Renal cortex interstitium (tissue), 15 donors: ENCODE data around the gene F8A3. TPM values are rescaled to one million over a fixed set of nuclear protein-coding genes. Genes with fewer than 3 reads are reported as not detected.
"Not testable (repeated sequence)": the region's sequence is repeated elsewhere in the genome, so short reads cannot be mapped to it uniquely, and the experiment has no call there.

Source experiments
- DNase-seq, 11 donors: peaks; one replicate each; pipeline ENCODE4 v3.0.0-alpha.2; 2013; ENCODE audit warnings: low read depth in 9 of 11, low spot score in 4 of 11; ENCODE audit errors: extremely low read depth in 1 of 11
- long read RNA-seq, 16 experiments: transcript quantifications; one replicate each; lab custom pipeline, GENCODE V29; 2026
- polyA plus RNA-seq, 3 donors: library from polyadenylated mRNA; unstranded; fragments of 120-200 nt; gene quantifications; one replicate each; pipeline ENCODE4 v1.2.1, GENCODE V29; 2013; ENCODE audit not compliant: insufficient read length in 3 of 3

Gene F8A3
- 10 to 100 TPM in 1 of 3 donors, 1 to 10 TPM in 2; 1.9 to 15.5 (median 8.0) TPM for polyA plus RNA-seq
- long read RNA-seq, donor 1, transcript F8A3-201 (1 exons, 1,759 nt): major isoform, 5 of 5 reads
- long read RNA-seq, donor 1, partial matches to known transcripts: 0 of 5 reads
- long read RNA-seq, donor 1, other reads (novel, unspliced or antisense): 0 of 5 reads
- long read RNA-seq, donor 2, partial matches to known transcripts: 0 of 1 reads
- long read RNA-seq, donor 2, other reads (novel, unspliced or antisense): 0 of 1 reads
- long read RNA-seq, donor 3, transcript F8A3-201 (1 exons, 1,759 nt): major isoform, 10 of 10 reads
- long read RNA-seq, donor 3, partial matches to known transcripts: 0 of 10 reads
- long read RNA-seq, donor 3, other reads (novel, unspliced or antisense): 0 of 10 reads
- long read RNA-seq, donor 4, partial matches to known transcripts: 0 of 1 reads
- long read RNA-seq, donor 4, other reads (novel, unspliced or antisense): 0 of 1 reads
- long read RNA-seq, donor 5, transcript F8A3-201 (1 exons, 1,759 nt): major isoform, 5 of 5 reads
- long read RNA-seq, donor 5, partial matches to known transcripts: 0 of 5 reads
- long read RNA-seq, donor 5, other reads (novel, unspliced or antisense): 0 of 5 reads
- long read RNA-seq, donor 6, partial matches to known transcripts: 0 of 2 reads
- long read RNA-seq, donor 6, other reads (novel, unspliced or antisense): 0 of 2 reads
- long read RNA-seq, donor 7, transcript F8A3-201 (1 exons, 1,759 nt): major isoform, 9 of 9 reads
- long read RNA-seq, donor 7, partial matches to known transcripts: 0 of 9 reads
- long read RNA-seq, donor 7, other reads (novel, unspliced or antisense): 0 of 9 reads
- long read RNA-seq, donor 8, transcript F8A3-201 (1 exons, 1,759 nt): major isoform, 7 of 18 reads
- long read RNA-seq, donor 8, partial matches to known transcripts: 11 of 18 reads
- long read RNA-seq, donor 8, other reads (novel, unspliced or antisense): 0 of 18 reads
- long read RNA-seq, donor 9, transcript F8A3-201 (1 exons, 1,759 nt): major isoform, 5 of 5 reads
- long read RNA-seq, donor 9, partial matches to known transcripts: 0 of 5 reads
- long read RNA-seq, donor 9, other reads (novel, unspliced or antisense): 0 of 5 reads
- long read RNA-seq, donor 10, transcript F8A3-201 (1 exons, 1,759 nt): major isoform, 5 of 5 reads
- long read RNA-seq, donor 10, partial matches to known transcripts: 0 of 5 reads
- long read RNA-seq, donor 10, other reads (novel, unspliced or antisense): 0 of 5 reads
- long read RNA-seq, donor 11, partial matches to known transcripts: 0 of 3 reads
- long read RNA-seq, donor 11, other reads (novel, unspliced or antisense): 0 of 3 reads
- long read RNA-seq, donor 12, partial matches to known transcripts: 0 of 1 reads
- long read RNA-seq, donor 12, other reads (novel, unspliced or antisense): 0 of 1 reads
- long read RNA-seq, donor 13, transcript F8A3-201 (1 exons, 1,759 nt): major isoform, 9 of 9 reads
- long read RNA-seq, donor 13, partial matches to known transcripts: 0 of 9 reads
- long read RNA-seq, donor 13, other reads (novel, unspliced or antisense): 0 of 9 reads
- long read RNA-seq, donor 14, partial matches to known transcripts: 0 of 3 reads
- long read RNA-seq, donor 14, other reads (novel, unspliced or antisense): 0 of 3 reads
- long read RNA-seq, donor 15, transcript F8A3-201 (1 exons, 1,759 nt): major isoform, 6 of 6 reads
- long read RNA-seq, donor 15, partial matches to known transcripts: 0 of 6 reads
- long read RNA-seq, donor 15, other reads (novel, unspliced or antisense): 0 of 6 reads
- long read RNA-seq, donor 16, transcript F8A3-201 (1 exons, 1,759 nt): major isoform, 18 of 18 reads
- long read RNA-seq, donor 16, partial matches to known transcripts: 0 of 18 reads
- long read RNA-seq, donor 16, other reads (novel, unspliced or antisense): 0 of 18 reads

DNA sequence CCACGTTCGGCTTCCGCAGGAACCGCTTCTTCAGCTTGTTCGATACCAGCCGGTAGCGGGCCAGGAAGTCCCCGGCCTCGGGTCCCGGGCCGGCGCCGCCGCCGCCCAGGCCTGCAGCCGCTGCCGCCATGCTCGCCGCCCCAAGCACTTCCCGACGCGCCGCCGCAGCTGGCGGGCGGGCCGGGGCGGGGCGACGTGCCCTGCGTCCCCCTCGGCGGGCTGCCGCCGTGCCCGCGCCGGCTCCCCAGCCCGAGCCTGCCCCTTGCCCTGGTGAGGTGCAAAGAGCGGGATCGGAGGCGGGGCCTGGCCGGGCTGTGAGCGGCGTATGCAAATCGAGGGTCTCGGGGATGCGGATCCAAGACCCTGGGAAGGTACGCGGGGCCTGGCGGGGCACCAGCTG, at the start of gene F8A3:
F8A3 (minus strand) TSS at position 150 of the 400 bp plus-strand sequence; CDS start at position 130, 20 bp downstream.
- DNase-seq: not testable (repeated sequence)

DNA sequence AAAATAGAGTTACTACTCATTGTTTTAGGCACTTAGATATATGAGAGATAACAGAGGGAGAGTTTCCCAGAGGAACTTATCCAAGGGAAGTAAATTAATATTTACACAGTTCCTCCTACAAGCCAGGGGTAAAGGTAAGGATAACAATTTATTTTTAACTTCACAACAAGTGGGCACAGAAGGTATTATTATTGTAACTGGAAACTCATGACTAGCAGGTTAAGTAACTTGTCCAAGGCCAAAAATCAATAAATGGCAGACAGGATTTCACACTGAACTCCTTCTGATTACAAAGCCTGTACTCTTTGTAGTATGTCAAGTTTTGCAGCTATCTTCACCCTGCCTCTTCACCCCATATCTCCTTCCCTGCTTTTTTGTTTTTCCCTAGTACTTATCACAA, 46.9 kb upstream of the F8A3 start:
- DNase-seq: no peak

DNA sequence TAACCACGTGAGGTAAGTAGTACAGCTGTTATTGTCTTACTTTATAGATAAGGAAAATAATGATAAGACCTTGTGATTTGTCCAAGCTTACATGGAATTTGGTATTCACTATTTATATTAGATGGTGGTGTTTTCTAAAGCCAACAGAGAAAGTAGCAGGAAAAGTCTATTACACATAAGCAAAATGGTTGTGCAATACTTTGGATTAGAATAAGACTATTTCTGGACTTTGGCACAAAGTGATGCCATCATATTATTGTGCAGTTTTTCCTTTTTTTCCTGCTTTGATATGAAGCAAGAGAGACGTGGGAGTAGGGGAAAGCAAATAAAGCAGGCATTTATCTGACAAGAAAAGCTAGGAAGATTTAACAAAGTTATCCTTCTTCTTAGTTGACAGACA, 36.7 kb upstream of the F8A3 start:
- not testable (repeated sequence) for DNase-seq

DNA sequence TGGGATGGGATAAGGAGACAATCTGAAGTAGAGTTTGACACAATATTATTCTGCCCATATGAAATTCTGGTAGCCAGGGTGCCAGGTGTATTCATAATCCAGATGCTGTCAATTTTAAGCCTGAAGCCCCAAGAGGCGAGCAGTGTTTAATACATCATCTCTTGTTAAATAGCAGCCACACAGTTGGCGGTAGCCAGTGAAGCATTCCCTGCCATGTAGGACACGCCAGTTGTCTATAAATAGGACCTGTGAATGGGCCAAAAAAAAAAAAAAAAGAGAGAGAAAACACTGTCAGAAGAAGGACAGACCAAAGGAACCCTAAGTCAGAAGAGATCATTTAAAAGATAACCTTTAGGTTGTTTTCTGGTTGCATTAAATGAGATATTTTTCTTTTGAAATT, 33.0 kb upstream of the F8A3 start:
- DNase-seq: not testable (repeated sequence)

DNA sequence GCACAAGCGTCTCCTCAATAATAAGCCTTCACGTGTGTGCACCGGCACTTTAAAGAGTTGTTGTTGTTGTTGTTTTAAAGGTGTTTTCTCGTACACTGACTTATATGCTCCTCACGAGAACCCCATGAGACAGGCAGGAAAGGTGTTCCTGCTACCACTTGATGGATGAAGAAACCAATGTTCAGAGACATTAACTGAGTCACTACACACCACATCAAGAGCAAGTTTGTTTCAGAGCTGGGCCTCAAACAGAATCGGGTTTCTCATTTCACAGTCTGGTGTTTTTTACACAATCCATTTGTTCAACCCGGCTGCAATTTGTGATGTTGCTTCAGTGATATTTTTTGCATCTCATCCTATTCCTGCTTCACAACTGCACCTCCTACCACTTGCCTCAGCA, 18.7 kb upstream of the F8A3 start:
- not testable (repeated sequence) for DNase-seq

DNA sequence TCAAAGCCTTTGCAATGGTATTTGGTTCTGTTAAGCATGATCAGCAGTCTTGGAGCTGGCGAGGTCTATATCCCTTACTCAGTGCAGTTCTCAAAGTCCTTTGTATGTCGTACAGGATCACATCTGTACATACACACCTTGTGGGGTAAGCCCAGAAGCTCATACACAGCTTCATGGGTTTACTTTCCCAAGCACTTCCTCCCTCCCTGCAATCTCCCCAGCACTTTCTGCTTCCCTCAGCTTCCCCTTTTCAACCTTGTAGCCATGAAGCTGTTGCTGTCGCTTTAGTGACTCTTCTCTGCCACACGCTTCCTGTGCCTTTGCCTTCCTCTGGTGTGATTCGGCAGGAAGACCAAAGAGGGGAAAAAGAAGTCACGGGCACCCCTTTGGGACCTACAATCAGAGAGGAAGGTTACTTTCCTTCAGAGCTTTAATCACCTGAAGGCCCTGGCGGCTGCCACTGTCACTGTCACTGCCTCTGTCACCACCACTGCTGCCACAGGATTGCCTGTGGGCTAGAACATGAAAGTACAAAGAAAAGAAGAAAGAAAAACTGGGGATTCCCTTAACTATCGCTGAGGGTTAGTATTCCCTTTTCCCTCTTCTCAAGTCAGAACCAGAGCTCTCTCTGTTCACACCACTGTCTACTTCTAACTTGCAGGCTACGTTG, 8.0 kb upstream of the F8A3 start:
- DNase-seq: not testable (repeated sequence)

DNA sequence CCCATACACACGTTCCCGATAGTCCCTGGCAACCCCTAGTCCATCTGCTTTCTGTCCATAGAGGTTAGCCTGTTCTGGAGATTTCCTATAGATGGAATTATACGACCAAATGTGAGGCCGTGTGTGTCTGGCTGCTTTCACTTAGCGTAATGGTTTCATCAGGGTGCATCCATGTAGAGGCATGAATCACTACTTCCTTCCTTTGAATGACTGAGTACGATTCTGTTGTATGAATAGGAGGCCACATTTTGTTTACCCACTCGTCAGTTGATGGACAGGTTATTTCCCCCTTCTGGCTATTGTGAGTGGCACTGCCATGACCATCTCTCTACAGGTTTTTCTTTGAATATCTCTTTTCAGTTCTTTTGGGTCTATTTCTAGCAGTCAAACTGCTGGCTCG, 2.1 kb upstream of the F8A3 start:
- not testable (repeated sequence) for DNase-seq

DNA sequence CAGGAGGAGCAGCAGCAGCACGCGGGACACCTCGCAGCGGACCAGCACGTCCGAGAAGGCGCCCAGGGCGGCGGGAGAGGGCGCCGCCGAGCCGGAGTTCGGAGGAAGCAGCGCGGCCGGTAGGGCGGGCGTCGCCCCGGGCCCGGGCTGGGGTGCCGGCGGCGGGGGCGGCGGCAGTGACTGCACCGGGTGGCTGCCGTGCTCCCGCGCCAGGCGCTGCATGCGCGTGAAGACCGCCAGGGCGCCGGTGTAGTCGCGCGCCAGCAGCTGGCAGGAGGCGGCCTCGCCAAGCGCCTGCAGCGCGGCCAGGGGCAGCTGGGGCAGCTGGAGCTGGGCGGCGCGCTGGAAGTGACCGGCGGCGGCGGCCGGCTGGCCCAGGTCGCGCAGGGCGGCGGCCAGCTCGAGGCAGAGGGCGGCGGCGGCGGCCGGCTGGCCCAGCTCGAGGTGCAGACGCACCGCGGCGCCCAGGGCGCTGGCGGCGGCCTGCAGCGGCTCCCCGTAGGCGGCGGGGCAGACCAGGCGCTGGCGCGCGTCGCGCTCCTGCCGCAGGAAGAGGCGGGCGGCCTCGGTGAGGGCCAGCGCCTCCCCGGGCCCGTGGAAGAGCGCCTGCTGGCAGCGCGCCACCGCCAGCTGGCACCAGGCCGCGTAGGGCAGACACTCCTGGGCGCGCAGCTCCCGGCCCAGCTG, 516 bp downstream of the F8A3 start:
- not testable (repeated sequence) for DNase-seq

DNA sequence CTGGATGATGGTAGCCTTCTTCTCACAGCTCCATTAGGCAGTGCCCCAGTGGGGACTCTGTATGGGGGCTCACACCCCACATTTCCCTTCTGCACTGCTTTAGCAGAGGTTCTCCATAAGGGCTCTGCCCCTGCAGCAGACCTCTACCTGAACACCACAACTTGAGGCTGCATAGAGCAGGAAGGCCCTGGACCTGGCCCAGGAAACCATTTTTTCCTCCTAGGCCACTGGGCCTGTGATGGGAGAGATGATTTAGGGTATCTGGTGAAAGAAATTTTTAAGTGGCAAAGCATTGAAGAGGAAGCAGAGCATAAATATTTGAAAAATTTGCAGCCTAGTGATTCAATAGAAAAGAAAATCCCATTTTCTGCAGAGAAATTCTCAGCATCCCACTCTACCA, 17.3 kb downstream of the F8A3 start:
- no peak for DNase-seq

DNA sequence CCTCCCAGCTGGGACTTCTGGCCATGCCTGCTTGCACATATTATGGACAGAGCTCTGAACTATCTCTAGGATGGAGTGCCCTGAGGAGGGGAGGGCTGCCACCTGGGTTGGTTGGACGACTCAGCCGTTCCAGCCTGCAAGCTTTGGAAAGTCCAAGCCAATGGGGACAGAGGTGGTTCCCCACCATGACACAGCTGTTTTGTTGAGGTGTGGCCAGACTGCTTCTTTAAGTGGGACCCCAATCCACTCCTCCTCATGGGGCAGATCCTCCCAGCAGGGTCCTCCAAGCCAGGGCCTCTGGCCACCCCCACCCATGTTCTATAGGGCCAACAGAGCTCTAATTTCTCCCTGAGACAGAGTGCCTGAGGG, 22.7 kb downstream of the F8A3 start:
- no peak for DNase-seq

DNA sequence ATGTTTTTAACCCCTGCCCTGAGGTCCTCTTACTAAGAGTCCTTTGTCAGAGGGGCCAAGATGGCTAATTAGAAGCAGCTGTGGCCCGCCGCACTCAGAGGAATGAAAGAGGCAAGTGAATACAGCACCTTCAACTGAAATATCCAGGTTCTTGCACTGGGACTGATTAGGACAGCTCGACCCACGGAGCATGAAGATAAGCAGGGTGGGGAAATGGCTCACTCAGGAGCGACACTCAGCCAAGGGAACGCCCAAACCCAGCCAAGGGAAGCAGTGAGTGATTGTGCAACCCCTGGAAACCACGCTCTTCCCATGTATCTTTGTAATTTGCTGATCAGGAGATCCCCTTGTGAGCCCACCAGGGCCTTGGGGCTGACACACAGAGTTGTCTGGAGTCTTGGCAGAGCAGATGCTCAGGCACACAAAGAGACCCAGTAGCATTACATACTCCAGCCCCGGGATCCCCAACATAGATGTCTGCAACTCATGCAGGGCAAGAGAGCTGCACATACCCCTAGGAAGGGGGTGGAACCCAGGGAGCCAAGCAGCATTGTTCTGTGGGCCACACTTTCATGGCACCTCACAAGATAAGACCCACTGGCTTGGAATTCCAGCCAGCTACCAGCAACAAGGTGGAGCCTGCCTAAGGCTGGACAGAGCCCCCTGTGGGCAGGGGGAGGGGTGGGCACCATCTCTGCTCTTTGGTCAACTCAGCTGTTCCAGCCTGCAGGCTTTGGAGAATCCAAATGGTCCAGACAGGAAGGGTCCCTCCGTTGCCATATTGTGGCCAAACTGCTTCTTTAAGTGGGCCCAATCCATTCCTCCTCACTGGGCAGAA, 23.3 kb downstream of the F8A3 start:
- no peak for DNase-seq

DNA sequence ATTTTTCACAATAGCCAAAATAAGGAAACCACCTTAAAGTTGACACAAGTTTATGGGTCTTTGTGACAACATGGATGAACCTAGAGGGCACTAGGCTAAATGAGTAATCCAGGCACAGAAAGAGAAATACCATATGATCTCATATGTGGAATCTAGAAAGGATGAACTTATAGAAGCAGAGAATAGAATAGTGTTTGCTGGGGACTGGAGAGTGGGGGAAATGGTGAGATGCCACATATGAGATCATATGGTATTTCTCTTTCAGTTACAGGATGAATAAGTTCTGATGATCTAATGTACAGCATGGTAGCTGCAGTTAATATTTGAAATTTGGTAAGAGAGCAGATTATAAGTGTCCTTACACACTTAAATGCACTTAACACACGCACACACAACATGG, 40.7 kb downstream of the F8A3 start:
- no peak for DNase-seq
